Peyer's patch (tissue), 4 donors: ENCODE results near the gene MAML3.

Experiments
- POLR2A ChIP-seq, 2 donors: fragments of 450-650 bp; IDR thresholded peaks; one replicate each; pipeline ENCODE4 v1.5.1; 2017; ENCODE audit warnings: antibody characterized with exemption in 2 of 2, mild to moderate bottlenecking in 2 of 2, moderate library complexity in 2 of 2
- TF ChIP-seq, protein P1 (sequence below), 6 experiments: fragments of 450-650 bp in 4 of 6; fragments of 200-600 bp in 2 of 6; sonication (generic) in 1 of 6; IDR thresholded peaks; one replicate each; pipeline ENCODE4 v1.5.1; 2017 to 2019; ENCODE audit warnings: antibody characterized with exemption in 6 of 6, mild to moderate bottlenecking in 3 of 6, moderate library complexity in 1 of 6

DNA sequence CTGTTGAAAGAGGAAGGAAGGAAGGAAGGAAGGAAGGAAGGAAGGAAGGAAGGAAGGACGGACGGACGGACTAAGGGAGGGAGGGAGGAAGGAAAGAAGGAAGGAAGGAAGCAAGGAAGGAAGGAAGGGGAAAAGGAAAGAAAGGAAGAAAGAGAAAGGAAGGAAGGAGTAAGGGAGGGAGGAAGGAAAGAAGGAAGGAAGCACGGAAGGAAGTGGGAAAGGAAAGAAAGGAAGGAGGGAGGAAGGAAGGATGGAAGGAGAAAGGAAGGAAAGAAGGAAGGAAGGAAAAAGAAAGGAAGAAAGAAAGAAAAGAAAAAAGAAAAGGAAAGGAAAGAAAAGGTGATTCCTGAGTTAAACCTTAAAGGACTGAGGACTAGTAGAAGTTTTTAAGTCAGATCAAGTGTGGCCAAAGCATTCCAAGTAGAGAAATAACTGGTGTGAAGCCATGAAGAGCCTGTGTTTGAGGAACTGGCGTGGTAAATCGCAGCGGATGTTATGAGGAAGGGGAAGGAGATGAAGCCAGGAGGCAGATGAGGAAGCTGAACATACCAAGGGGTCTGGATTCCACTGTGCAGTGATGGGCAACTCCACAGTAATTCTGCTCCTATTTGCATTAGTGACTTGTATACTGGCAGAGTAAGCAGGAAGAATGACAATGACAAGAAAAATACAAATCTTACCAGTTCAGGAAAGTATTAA is 324.9 kb downstream of the MAML3 start:
- TF ChIP-seq, protein P1, sequence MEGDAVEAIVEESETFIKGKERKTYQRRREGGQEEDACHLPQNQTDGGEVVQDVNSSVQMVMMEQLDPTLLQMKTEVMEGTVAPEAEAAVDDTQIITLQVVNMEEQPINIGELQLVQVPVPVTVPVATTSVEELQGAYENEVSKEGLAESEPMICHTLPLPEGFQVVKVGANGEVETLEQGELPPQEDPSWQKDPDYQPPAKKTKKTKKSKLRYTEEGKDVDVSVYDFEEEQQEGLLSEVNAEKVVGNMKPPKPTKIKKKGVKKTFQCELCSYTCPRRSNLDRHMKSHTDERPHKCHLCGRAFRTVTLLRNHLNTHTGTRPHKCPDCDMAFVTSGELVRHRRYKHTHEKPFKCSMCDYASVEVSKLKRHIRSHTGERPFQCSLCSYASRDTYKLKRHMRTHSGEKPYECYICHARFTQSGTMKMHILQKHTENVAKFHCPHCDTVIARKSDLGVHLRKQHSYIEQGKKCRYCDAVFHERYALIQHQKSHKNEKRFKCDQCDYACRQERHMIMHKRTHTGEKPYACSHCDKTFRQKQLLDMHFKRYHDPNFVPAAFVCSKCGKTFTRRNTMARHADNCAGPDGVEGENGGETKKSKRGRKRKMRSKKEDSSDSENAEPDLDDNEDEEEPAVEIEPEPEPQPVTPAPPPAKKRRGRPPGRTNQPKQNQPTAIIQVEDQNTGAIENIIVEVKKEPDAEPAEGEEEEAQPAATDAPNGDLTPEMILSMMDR (IDR thresholded peaks at IDR 0.05): no peak
- no peak for TF ChIP-seq POLR2A (IDR thresholded peaks at IDR 0.05)
